ENCODE measurements around the gene PIM1.

DNA sequence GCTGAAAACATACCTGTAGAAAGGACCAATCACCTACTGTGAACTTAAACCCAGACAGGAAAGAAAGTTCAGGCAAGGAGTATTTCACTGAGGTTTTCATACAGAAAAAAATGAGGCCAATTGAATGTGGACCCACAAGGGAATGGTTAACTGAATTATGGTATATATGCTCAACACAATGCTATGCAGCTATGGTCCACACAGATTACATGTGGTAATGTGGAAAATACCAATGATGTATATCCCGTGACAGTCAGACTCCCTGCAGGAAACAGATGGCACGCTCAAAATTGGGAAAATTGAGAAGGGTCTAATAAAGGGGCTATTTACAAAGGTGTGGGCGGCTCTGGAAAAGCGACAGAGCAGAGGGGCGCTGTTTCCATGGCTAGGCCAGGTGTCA lies 47.1 kb upstream of the PIM1 start:
- TF ChIP-seq, protein P1, sequence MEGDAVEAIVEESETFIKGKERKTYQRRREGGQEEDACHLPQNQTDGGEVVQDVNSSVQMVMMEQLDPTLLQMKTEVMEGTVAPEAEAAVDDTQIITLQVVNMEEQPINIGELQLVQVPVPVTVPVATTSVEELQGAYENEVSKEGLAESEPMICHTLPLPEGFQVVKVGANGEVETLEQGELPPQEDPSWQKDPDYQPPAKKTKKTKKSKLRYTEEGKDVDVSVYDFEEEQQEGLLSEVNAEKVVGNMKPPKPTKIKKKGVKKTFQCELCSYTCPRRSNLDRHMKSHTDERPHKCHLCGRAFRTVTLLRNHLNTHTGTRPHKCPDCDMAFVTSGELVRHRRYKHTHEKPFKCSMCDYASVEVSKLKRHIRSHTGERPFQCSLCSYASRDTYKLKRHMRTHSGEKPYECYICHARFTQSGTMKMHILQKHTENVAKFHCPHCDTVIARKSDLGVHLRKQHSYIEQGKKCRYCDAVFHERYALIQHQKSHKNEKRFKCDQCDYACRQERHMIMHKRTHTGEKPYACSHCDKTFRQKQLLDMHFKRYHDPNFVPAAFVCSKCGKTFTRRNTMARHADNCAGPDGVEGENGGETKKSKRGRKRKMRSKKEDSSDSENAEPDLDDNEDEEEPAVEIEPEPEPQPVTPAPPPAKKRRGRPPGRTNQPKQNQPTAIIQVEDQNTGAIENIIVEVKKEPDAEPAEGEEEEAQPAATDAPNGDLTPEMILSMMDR (conservative IDR thresholded peaks at IDR 0.05; ENCODE audit: low read length): no peak
- TF ChIP-seq EZH2phosphoT487 (IDR thresholded peaks at IDR 0.05; ENCODE audit: borderline replicate concordance): no peak

Data from Loucy (cell line).